GM19023 (cell line): Measurements from ENCODE around the gene FKTN.

Source experiments
- ATAC-seq: cut with Tn5 transposase; IDR thresholded peaks from one replicate; pipeline ENCODE4 v1.9.1; 2021; ENCODE audit warnings: mild to moderate bottlenecking, moderate library complexity; ENCODE audit not compliant: unreplicated experiment

The FKTN gene

GRCh38 chr9:105676351-105676923, 118.5 kb downstream of the FKTN start:
- ATAC-seq, result no peak

- ATAC-seq, result no peak
These were observed 120.2 kb downstream of the FKTN start for GRCh38 chr9:105678163-105678562.

GRCh38 chr9:105678781-105679180, 120.8 kb downstream of the FKTN start:
- no peak for ATAC-seq

- no peak for ATAC-seq
These were observed 121.5 kb downstream of the FKTN start for GRCh38 chr9:105679257-105680022.

GRCh38 chr9:105681313-105681712, 123.4 kb downstream of the FKTN start:
- no peak for ATAC-seq

- ATAC-seq, result no peak
These were observed 123.8 kb downstream of the FKTN start for GRCh38 chr9:105681724-105682123.

- no peak for ATAC-seq
These were observed 125.9 kb downstream of the FKTN start for GRCh38 chr9:105683688-105684275.

- ATAC-seq, result no peak
These were observed 129.0 kb downstream of the FKTN start for GRCh38 chr9:105686936-105687335.
